ENCODE results near the gene SCAF4. TPM values are rescaled to one million over a fixed set of nuclear protein-coding genes. Genes with fewer than 3 reads are reported as not detected.

Gene SCAF4
- total RNA-seq, 4 donors from 2014 or later, result 8.3 to 18.1 (median 15.0) TPM

DNA sequence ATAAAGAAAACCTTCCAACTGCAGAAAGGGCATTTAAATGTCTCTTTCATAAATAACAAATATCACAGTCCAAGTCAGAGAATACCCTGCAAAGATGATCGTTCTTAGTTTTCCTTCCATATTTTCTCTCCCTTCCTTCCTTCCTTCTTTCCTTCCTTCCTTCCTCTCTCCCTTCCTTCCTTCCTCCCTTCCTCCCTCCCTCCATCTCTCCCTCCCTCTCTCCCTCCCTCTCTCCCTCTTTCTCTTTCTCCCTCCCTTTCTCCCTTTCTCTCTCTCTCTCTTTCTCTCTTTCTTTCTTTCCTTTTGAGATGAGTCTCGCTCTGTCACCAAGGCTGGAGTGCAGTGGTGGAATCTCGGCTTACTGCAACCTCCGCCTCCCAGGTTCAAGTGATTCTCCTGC, 29.0 kb upstream of the SCAF4 start:
- Histone ChIP-seq H3K27me3 (no peaks in the 10 kb centered on the region), H3K4me1 (peaks cover 0 to under 1% (median 0%) of the 10 kb centered on the region in 3 donors), H3K9me3 (no peaks in the 10 kb centered on the region), H3K27ac (no peak overlapping the region), H3K4me3 (no peak overlapping the region), H3K36me3 (no peaks in the 10 kb centered on the region)
- WGBS, 2 donors, result 80 to 86% methylated on average over 3 to 4 of the region's 4 CpGs
- intact Hi-C loops (cut with DNase I), result no loop called here
- TF ChIP-seq, protein P1, sequence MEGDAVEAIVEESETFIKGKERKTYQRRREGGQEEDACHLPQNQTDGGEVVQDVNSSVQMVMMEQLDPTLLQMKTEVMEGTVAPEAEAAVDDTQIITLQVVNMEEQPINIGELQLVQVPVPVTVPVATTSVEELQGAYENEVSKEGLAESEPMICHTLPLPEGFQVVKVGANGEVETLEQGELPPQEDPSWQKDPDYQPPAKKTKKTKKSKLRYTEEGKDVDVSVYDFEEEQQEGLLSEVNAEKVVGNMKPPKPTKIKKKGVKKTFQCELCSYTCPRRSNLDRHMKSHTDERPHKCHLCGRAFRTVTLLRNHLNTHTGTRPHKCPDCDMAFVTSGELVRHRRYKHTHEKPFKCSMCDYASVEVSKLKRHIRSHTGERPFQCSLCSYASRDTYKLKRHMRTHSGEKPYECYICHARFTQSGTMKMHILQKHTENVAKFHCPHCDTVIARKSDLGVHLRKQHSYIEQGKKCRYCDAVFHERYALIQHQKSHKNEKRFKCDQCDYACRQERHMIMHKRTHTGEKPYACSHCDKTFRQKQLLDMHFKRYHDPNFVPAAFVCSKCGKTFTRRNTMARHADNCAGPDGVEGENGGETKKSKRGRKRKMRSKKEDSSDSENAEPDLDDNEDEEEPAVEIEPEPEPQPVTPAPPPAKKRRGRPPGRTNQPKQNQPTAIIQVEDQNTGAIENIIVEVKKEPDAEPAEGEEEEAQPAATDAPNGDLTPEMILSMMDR (IDR thresholded peaks at IDR 0.05), result no peak
- no peak for TF ChIP-seq POLR2A (IDR thresholded peaks at IDR 0.05)
- no peak for DNase-seq

DNA sequence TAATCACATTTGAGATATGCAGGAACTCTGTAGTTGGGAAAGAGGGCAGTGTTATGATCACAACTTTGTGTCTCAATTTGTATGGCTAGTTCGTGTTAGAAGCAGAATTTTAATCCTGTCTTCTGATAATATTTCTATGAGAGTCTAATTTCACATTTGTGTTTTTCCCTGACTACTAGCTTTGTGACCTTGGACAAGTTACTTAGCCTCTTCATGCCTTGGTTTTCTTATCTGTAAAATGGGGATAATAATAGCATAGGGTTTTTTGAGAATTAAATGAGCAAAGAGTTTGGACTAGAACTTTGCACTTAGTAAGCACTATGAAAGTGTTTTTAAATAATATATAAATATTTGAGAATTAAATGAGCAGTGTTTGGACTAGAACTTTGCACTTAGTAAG, 24.9 kb upstream of the SCAF4 start:
- 48 to 70% methylated on average over 1 of the region's 1 CpG for WGBS, 2 donors
- no peak for DNase-seq
- H3K4me3 ChIP-seq, result no peak overlapping the region
- no peaks in the 10 kb centered on the region for H3K27me3 ChIP-seq
- intact Hi-C loops (cut with DNase I), result no loop called here
- H3K4me1 ChIP-seq, result peaks cover 0 to 40% (median 8%) of the 10 kb centered on the region in 3 donors
- no peaks in the 10 kb centered on the region for H3K36me3 ChIP-seq
- H3K9me3 ChIP-seq, result no peaks in the 10 kb centered on the region
- no peak overlapping the region for H3K27ac ChIP-seq
- TF ChIP-seq, protein P1 (IDR thresholded peaks at IDR 0.05), result no peak
- TF ChIP-seq POLR2A (IDR thresholded peaks at IDR 0.05), result no peak

DNA sequence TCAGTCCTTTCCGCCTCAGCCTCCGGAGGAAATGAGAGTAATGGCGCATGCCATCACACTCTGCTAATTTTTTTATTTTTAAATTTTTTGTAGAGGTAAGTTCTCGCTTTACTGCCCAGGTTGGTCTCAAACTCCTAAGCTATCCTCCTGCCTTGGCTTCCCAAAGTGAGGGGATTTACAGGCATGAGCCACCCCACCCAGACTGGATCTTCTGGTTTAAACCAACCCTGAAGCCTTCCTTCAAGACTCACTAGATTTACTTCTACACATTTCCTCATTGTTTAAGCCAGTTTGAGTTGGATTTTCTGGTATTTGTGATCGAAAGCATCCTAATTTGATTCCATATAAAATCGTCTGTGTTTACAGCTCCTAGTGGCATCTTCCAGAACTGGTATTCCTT, 23.1 kb upstream of the SCAF4 start:
- Histone ChIP-seq H3K27ac (peak overlapping the region in 3 of 4 donors; percentile 25 to 59 (median 54)), H3K9me3 (no peaks in the 10 kb centered on the region), H3K4me3 (no peak overlapping the region), H3K4me1 (peaks cover 0 to 53% (median 9%) of the 10 kb centered on the region in 3 donors), H3K36me3 (no peaks in the 10 kb centered on the region), H3K27me3 (no peaks in the 10 kb centered on the region)
- TF ChIP-seq, protein P1 (IDR thresholded peaks at IDR 0.05), result peak in 2 of 6 experiments; percentile 20 to 23
- TF ChIP-seq POLR2A (IDR thresholded peaks at IDR 0.05), result no peak
- intact Hi-C loops (cut with DNase I), result no loop called here
- 75 to 76% methylated on average over 6 of the region's 6 CpGs for WGBS, 2 donors
- DNase-seq, result no peak

DNA sequence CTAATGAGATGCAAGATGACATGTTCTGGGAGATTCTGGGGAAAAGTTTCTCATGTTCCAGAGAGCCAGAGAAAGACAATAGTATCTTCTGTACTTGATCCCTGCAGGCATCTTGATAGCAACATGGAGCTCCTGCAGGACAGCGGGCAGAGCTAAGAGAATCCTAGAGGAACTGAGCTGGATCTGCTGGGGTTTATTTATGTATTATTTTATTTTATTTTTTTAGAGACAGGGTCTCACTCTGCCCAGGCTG, 22.7 kb upstream of the SCAF4 start:
- intact Hi-C loops (cut with DNase I), result no loop called here
- TF ChIP-seq, protein P1 (IDR thresholded peaks at IDR 0.05), result no peak
- no peak for TF ChIP-seq POLR2A (IDR thresholded peaks at IDR 0.05)
- H3K27ac ChIP-seq, result peak overlapping the region in 3 of 4 donors; percentile 25 to 59 (median 54)
- H3K4me1 ChIP-seq, result peaks cover 0 to 53% (median 9%) of the 10 kb centered on the region in 3 donors
- DNase-seq, result no peak
- WGBS, 2 donors, result 79 to 100% methylated on average over 1 of the region's 1 CpG
- H3K9me3 ChIP-seq, result no peaks in the 10 kb centered on the region
- no peaks in the 10 kb centered on the region for H3K36me3 ChIP-seq
- H3K4me3 ChIP-seq, result no peak overlapping the region
- no peaks in the 10 kb centered on the region for H3K27me3 ChIP-seq

DNA sequence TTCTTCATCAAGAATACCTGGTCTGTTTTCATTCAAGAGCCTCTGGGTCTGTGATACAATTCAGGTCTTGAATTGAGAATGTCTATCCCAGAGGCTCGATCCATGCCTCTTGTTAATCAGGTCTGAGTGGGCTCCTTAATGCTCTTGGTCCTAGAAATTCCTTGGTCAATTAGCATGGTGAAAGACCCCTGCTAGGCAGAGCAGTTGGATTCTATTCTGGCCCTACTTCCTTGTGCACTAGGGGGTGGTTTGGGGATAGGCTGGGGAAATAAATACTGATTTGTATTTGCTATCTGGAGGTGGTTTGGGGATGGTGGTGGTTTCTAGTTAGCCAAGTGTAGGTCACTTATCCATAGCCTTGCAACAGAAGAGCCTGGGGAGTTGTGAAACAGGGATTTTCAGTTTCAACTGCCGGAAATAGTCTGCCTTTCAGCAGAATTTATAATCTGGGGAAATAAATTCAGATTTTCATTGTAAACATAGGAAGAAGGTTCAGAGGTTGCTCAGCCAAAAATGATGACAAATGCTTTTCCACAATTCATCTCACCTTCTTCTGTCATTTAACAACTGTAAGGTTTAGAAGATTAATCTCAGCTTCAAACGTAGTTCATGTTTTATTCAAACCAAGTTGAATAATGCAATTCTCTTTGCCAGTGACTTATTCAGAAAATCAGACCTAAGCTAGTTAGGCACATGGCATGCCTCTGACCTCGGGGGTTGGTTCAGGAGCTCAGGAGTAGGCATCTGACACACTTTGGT, 22.2 kb upstream of the SCAF4 start:
- Histone ChIP-seq H3K27ac (peak overlapping the region in 3 of 4 donors; percentile 18 to 59 (median 54)), H3K36me3 (no peaks in the 10 kb centered on the region), H3K27me3 (no peaks in the 10 kb centered on the region), H3K4me1 (peaks cover 0 to 53% (median 9%) of the 10 kb centered on the region in 3 donors), H3K9me3 (no peaks in the 10 kb centered on the region), H3K4me3 (no peak overlapping the region)
- TF ChIP-seq, protein P1 (IDR thresholded peaks at IDR 0.05), result no peak
- TF ChIP-seq POLR2A (IDR thresholded peaks at IDR 0.05), result no peak
- DNase-seq, result no peak
- intact Hi-C loops (cut with DNase I), result no loop called here
- 50 to 53% methylated on average over 4 of the region's 4 CpGs for WGBS, 2 donors

Data from esophagus squamous epithelium (tissue), 5 donors.